Inflammatory macrophage (primary cell): ENCODE measurements around the gene MKKS.
"Not testable (repeated sequence)": the region's sequence is repeated elsewhere in the genome, so short reads cannot be mapped to it uniquely, and the experiment has no call there.

ENCODE experiments used
- DNase-seq, 2 donors: peaks; one replicate each; pipeline ENCODE4 v3.0.0-alpha.2; 2020 to 2022

MKKS gene

DNA sequence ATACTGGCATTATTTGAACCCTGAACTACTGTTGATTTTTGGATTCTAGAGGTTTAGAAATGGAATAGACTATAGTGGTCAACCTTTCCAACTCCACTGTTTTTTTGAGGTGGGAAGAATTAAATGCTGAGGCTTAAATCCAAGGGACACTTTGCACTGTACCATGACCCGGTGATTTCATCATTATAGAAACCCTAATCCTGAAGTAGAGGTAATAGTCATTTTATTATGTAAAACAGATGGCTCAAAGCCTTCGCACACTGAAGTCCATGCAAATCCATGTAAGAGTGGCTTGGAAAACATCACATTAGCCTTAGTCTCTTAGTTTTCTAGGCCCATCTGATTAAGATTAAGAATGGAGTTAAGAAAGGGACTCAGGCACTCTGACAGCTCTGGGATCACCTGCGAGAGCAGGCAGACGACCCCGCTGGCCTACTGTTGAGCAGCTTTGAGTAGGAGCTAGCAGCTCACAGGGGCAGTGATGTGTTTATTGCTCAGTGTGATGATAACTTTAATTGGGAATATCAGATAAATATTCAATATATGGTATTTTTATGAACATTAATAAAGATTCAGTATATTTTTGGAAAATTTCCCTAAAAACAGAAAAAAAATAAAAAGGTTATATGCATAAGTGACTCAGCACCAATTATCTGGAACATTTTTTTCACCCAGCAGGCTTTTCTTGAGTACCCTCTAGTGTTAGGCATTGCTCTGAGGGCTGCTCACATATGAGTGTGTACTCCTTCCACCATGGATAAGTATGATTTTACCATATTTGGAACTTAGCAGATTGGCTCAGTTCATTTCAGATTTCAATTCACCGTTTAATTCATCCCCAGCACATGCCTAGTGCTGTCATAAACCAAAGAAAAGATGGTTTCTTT, 14.5 kb upstream of the MKKS start:
- no peak for DNase-seq

- peak; percentile 20 to 35 for DNase-seq
Measured at GRCh38 chr20:10447028-10447427, 13.0 kb upstream of the MKKS start.

DNA sequence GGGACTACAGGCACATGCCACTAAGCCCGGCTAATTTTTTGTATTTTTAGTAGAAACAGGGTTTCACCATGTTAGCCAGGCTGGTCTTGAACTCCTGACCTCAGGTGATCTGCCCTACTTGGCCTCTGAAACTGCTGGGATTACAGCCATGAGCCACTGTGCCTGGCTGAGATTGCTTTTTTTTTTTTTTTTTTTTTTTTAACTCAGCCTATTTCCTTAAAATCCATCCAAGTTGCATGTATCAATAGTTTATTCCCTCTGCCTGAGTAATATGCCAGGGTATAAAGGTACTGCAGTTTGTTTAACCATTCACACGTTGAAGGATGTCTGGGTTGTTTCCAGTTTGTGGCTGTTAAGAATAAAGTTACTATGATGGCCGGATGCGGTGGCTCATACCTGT, 11.7 kb upstream of the MKKS start:
- DNase-seq = no peak

- no peak for DNase-seq
Measured at GRCh38 chr20:10443936-10444335, 9.9 kb upstream of the MKKS start.

DNA sequence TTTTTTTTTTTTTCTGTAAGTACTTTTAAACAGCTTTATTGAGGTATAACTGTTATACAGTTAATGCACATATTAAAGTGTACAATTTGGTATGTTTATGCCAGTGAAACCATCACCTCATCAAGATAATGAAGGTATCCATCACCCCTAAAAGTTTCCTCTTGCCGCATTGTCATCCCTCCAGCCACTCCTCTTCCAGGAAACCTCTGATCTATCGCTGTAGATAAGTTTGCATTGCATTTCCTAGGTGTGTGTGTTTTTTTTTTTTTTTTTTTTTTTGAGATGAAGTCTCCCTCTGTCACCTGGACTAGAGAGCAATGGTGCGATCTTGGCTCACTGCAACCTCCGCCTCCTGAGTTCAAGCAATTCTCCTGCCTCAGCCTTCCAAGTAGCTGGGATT, 4.2 kb upstream of the MKKS start:
- no peak for DNase-seq

GRCh38 chr20:10436053-10436699, 2.2 kb upstream of the MKKS start:
- DNase-seq = no peak

- peak; percentile 97 for DNase-seq
Measured at GRCh38 chr20:10434832-10435812, 1.1 kb upstream of the MKKS start, which contains the start of gene SLX4IP. SLX4IP (plus strand) TSS chr20:10435305; CDS start chr20:10458205, 22,900 bp downstream.

- peak; percentile 98 to 99 for DNase-seq
Measured at GRCh38 chr20:10434467-10434831, 427 bp upstream of the MKKS start.

DNA sequence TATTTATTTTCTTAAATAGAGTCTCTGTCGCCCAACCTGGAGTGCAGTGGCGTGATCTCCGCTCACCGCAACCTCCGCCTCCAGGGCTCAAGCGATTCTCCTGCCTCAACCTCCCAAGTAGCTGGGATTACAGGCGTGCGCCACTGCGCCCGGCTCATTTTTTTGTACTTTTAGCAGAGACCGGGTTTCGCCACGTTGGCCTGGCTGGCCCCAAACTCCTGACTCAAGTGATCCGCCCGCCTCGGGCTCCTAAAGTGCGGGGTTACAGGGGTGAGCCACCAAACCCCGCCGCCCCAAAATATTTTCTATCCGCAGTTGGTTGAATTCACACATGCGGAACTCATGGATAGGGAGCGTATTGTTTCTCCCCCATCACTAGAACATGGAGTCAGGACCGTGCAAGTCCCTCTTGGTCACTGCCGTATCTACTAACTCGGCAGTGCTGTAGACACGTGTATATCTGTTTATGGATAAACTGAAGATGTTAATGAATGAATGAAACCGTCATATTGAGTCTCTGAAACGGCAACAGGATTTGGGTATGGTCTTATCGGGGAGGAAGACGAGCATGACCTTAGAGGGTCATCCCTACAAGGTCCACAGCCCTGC, 904 bp downstream of the MKKS start:
- no peak for DNase-seq

DNA sequence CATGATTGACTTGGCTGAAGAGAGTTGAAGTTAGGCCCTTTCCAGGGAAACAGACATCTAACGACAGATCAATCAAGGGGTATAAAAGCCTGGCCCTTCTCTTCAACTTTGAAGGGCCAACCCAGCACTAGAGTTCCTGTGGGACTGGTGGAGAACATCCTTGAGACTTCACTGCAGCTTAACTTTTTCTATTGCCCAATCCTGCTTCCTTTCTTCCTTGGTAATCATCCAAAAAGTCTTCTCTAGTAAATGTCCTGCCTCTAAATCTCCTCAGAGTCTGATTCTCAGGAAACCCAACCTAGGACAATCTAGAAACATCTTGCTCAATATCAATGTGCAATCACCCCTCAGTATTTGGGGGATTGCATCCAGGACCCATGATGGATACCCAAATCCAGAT, 1.9 kb downstream of the MKKS start:
- DNase-seq = no peak

DNA sequence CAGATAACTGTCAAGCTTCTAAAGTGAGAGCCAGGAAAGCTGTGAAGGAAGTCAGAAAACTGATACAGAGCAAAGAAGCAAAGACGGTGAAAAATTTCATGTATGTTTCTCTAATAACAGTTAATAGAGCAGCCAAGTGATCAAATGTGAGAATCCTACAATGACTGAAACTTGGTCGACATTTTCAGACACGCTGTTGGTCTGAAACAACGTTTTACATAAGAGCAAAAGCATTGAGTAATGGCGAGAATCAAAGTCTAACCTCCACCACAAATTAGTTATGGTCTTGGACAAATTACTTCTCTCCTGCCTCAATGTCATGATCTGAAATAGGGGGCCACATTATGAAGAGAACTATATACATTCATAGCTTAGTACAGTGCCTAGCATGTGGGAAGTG, 3.3 kb downstream of the MKKS start:
- DNase-seq = no peak

GRCh38 chr20:10430000-10430466, 4.0 kb downstream of the MKKS start:
- DNase-seq = no peak

GRCh38 chr20:10429443-10429981, 4.5 kb downstream of the MKKS start:
- DNase-seq = no peak

GRCh38 chr20:10428008-10428407, 6.0 kb downstream of the MKKS start:
- DNase-seq = no peak

DNA sequence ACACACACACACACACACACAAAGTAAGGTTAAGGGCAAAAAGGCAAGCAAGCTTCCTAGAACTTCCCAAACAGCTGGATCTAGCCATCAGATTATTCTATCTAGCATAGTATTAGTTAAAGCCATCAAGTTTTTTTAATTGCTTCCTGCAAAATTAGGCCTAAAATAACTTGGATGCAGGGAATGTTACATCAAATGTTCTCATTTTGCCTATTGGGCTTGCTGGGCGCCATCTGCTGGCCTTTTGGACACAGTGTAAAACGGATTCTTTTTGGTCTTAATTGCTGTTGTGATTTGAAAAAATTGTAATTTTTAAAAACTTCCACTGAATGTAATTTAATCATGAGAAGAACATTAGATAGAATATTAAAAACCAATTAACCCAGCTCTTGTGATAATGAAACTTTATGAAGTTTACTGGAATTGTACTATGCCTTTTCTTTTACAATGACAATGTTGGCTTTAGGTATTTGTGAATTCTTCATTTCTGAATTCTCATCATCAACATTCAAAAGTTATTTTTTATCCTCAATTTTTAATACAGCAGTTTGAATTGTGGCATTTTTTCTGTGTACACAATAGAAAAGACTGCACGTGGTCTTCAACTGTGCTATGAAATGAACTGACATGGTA, 6.8 kb downstream of the MKKS start:
- DNase-seq = peak; percentile 40 to 50

DNA sequence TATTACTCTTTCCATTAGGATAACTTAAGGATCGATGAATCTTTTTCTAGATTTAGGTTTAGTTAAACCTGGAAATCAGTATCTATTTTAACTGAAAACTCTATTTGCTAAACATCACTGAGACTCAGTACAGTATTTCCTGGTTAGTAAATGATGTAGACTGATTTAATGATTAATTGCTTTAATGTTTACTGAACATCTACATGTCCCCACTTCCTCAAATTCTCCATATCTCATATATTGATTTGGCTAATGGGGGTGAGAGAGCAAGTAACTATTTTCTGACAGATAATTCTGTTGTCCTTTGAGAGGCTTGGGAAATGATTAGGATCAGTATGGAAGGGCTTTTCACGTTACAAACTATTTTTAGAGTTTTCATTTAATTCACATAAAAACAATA, 10.3 kb downstream of the MKKS start:
- no peak for DNase-seq

- no peak for DNase-seq
Measured at GRCh38 chr20:10419550-10420133, 14.4 kb downstream of the MKKS start.

DNA sequence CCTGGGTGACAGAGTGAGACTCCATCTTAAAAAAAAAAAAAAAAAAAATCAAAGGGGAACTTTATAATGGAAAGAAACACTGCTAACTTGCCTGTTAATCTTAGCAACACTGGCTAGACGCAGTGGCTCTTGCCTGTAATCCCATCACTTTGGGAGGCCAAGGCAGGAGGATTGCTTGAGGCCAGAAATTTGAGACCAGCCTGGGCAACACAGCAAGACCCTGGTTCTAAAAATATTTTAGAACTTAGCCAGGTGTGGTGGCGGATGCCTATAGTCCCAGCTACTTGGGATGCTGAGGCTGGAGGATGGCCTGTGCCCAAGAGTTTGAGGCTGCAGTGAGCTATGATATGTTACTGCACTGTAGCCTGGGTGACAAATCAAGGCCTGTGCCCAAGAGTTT, 16.8 kb downstream of the MKKS start:
- DNase-seq = not testable (repeated sequence)

DNA sequence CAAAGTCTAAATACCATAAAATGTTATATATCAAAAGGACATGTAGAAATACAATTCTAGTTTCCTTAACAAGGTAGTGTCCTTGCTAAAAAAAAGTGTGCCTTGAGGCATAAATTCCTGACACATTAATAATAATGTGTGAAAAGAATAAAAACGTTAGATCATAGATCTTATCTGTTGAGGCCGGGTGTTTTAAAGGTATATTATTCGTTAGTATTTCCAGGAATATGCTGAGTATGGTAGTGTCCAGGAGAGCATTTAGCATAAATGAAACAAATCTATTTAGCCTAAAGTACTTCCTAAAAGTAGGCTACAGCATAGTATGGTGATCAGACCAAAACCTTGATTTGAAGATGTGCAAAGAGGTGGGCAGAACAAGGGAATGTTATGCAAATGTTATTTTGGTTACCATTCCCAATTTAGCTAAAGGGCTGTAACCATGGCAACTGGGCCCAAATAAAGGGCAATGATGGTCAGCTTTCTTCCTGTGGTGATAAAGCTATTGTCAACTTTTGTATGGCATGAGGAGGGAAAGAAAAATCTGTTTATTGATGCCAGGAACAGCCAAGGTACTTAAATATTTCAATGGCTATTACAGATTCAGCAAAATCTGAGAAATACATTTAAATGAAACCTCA, 18.9 kb downstream of the MKKS start:
- no peak for DNase-seq

DNA sequence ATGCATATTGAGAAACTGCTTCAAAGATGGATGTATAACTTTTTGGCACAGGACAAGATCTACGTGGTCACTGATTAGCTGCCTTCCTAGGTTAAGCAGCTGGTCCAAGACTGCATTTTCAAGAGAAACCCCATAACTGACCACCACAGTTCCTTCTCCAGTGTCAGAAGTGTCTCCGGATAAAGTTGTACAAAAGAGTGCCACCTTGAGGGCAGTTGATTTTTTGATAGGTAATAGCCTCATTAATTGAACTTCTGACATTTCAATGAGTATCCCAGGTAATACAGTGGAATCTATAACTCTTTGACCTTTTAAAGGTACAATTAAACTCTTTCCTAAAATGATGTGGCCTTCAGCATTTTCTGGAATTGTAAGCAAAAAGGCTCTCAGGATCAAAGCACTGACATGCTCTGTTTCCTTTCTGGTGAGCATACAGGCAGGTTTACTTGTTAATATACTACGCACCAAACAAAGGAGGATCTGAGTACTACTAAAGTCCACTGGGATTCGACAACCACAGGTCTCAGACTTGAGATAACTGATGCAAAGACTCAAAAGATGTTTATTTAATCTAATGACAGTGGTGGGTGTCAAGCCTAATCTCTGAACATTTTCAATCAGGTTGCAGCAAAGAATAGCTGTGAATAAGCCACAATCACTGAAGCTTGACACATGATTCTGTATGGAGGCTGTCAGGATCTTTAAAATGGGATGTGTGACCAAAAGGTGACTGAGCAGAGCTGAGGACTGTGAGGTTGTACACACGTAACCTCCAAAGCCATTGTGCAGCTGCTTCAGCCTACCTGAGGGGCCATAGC, 21.2 kb downstream of the MKKS start:
- no peak for DNase-seq
